HG03097 (cell line): ENCODE data around the gene UCP2.

Experiments
- ATAC-seq: cut with Tn5 transposase; IDR thresholded peaks from one replicate; pipeline ENCODE4 v1.9.1; 2021; ENCODE audit not compliant: unreplicated experiment, low FRiP score

The UCP2 gene

GRCh38 chr11:74010306-74011300 lies 28.0 kb upstream of the UCP2 start:
- ATAC-seq, result no peak

GRCh38 chr11:74009675-74010305 lies 27.1 kb upstream of the UCP2 start:
- no peak for ATAC-seq

- no peak for ATAC-seq
Measured at GRCh38 chr11:74009230-74009547, 26.5 kb upstream of the UCP2 start.

GRCh38 chr11:74008373-74009229 lies 26.0 kb upstream of the UCP2 start, which contains the start of gene UCP3:
Gene UCP3 (minus strand): TSS chr11:74009085. CDS start chr11:74007042, 2,043 bp downstream.
- no peak for ATAC-seq

DNA sequence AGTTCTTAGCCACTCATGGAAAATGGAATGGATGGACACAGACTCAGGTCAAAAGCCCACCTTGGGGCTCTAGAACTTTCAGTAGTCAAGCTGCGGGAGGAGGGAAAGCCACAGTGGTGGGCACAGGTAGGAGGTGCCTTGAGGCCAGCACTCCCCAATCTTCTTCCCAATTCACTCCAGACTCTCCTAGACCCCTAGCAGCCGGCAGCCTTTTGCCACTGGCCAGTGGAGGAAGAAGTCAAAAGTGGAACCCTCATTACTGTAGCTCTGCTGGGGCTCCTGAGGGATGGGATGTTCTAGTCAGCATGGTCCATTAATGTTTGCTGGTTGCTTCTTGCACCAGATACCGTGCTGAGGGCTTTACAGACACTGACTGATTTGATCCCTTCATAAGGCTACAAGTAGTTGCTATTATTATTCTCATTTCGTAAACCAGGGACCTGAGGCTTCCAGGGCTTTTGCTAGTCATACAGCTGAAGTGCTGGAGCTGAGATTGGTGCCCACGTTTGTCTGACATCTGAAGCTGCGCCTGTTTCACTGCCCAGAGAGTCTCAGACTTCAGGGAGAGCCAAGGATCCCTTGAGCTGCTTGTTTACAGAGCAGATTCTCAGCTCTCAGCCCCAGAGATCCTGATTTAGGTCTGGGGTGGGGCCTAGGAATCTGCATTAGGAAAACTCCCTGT lies 25.2 kb upstream of the UCP2 start:
- no peak for ATAC-seq

GRCh38 chr11:74006743-74007304 lies 24.2 kb upstream of the UCP2 start:
- ATAC-seq, result no peak

DNA sequence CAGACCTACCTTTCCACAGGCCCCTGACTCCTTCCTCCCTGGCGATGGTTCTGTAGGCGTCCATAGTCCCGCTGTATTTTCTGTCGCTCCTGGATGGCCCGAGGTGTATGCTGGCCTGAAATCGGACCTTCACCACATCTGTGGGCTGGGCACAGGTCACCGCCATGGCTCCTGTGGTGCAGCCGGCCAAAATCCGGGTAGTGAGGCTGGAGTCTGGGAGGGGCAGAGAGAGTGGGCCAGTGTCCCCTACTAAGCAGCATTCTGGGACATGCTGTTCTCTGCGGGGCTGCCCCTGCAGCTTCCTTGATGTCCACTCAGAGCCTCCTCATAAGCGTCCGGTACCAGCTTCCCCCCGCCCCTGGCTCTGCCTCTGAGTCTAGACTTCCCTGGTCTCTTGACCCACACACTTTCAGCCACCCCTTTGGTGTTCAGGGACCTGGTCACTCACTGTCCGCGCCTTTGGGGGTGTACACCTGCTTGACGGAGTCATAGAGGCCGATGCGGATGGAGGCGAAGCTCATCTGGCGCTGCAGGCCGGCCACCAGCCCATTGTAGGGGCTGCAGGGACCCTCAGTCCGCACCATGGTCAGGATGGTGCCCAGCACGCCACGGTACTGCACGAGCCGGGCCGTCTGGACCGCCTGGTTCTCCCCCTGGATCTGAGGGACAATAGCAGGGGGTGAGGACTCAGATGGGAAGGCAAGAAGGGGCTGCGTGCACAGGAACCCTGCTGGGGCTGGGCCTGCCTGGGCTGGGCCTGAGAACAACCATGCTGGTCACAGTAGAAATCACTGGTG lies 23.3 kb upstream of the UCP2 start:
- no peak for ATAC-seq

GRCh38 chr11:74004759-74005615 lies 22.3 kb upstream of the UCP2 start:
- no peak for ATAC-seq

DNA sequence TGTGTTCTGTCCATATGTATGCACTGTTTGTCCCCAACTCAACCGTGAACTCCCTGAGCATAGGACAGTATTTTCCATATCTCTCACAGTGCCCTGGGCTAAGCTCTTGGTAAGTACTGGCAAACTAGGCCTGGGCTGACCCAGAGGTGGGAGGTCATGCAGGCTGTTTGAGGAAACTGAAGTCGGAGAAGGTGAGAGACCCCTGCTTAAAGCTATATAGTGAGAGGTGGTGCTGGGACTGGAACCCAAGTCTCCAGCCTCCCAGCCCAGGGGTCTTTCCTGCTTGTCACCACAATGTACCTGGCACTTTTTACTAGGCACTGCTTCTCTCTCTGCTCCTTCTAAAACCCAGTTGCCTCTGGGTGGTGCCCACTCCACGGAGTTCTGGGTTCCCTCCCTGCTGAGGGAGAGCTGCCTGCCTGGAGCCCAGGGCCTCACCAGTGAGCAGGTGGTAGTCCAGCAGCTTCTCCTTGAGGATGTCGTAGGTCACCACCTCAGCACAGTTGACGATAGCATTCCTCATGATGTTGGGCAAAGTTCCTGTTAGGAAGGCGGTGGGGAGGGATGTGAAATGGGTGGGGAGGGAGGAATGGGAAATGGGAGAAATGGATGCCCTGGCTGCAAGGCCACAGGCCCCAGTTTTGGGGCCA lies 21.5 kb upstream of the UCP2 start:
- ATAC-seq, result no peak

GRCh38 chr11:74002832-74003231 lies 20.2 kb upstream of the UCP2 start:
- ATAC-seq, result no peak

DNA sequence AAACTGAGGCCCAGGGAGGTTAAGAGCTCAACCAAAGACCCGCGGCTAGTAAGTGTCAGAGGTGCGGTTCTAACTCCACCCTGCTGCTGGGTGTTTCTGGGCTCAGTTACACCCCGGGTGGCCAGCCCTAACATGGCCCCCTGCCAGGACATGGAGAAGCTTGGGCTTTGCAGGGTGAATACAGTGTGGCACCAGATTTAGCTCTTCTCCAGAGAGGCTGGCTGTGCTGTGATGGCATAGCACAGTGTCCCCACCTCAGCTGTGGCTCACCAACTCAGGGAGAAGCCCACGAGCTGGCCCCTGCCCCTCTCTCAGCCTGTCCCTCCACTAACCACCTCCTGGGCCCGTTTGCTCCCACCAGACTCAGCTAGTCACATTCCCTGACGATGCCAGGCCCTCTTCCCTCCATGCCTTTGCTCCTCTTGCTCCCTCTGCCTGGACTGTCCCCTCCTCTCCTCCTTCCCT lies 19.2 kb upstream of the UCP2 start:
- ATAC-seq, result no peak

DNA sequence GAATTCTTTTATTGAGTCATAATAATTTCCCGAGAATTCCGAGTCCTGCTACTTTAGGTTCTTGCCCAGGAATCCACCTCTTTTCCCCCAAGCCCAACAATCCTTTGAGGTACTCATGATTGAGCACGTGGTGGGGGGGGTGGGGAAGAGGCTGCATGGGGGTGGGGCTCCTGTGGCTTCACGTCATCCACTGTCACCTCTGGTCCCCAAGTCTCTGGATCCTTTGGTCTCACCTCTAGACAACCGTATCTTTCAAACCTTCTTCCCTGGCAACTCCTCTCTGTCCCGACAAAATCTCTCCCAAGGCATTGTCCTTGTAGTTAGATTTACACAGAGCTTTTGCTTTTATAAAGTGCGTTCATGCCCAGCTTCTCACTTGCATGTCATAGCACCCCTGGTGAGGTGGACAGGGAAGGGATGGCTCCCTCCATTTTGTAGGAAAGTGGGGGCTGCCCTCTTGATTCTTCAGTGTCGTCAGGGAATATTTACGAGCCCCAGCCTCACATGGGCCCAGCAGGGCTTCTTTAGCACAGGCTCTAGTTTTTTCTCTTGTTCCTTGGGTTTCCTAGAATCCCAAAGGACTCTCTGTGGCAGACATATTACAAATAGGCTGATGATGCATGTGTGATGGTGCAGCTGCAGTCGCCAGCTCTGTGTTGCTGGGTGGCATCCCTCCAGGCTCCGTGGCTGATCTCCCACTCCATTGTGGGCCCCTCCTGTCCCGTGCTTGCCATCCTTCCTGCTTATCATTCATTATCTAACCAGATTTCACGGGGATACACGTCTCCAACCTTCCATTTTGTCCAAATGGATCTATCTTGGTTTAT lies 17.9 kb upstream of the UCP2 start:
- no peak for ATAC-seq

- ATAC-seq, result no peak
Measured at GRCh38 chr11:73999581-74000306, 17.1 kb upstream of the UCP2 start.

- ATAC-seq, result no peak
Measured at GRCh38 chr11:73998846-73999575, 16.4 kb upstream of the UCP2 start.

DNA sequence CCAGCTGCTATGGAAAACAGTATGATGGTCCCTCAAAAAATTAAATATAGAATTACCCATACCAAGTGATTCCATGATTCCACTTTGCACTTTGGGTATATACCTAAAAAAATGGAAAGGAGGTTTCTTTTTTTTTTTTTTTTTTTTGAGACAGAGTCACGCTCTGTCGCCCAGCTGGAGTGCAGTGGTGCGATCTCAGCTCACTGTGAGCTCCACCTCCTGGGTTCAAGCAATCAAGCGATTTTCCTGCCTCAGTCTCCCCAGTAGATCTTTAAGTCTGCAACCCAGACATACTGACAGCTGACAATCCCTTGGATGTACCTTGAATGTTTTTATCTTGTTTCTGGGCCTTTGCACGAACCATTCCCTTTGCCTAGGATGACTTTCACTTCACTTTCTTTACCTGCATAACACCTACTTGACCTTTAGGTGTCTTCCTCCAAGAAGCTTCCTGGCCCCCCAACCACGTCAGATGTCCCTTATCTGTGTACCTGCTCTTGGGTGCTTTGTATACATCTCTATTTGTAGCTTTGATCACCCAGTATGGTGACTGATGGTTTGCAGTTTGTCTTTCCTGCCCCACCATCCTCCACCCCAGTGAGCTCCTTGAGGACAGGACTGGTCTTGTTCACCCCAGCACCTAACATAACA lies 14.6 kb upstream of the UCP2 start:
- ATAC-seq, result no peak
